Fibroblast of the aortic adventitia (primary cell): Measurements from ENCODE around the gene ADAM12. TPM values are rescaled to one million over a fixed set of nuclear protein-coding genes. Genes with fewer than 3 reads are reported as not detected.

Experiments
- DNase-seq: peaks from one replicate; pipeline ENCODE4 v3.0.0-alpha.2; 2010; ENCODE audit warnings: low read depth
- H3K4me3 ChIP-seq: 2 replicates; pipeline ENCODE4 v1.5.1; 2011; ENCODE audit warnings: low read depth, mild to moderate bottlenecking, control low read depth, low read length, moderate library complexity
- total RNA-seq: library from RNA; depleted of rRNA; stranded (reverse); fragments of >200 nt; gene quantifications from 2 replicates; pipeline ENCODE4 v1.2.3, GENCODE V29; 2012; ENCODE audit warnings: low replicate concordance
- TF ChIP-seq, protein P1 (sequence below): IDR thresholded peaks from 2 replicates; pipeline ENCODE4 v1.5.1; 2011; ENCODE audit warnings: mild to moderate bottlenecking, low read length, control low read depth, inconsistent platforms; ENCODE audit not compliant: insufficient read depth

ADAM12 gene
- total RNA-seq, 1 donor = 82.7 TPM

DNA sequence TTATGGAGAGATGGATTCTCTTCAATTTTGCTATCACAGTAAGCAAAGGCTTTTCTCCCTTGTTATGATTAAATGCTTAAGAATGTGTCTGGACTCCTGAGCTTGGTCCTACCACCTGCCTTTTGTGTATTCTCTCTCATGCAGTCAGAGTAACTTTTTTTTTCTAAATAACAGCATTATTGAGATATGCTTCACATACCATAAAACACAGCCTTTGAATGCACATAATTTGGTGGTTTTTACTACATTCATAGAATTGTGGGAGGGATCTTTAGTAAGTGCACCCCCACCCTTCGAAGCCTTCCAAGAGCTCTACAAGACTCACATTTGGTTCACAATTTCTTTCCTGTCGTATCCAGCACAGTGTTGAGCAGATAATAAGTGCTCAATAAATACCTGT, 175.5 kb downstream of the ADAM12 start:
- DNase-seq = peak; percentile 28
- TF ChIP-seq, protein P1, sequence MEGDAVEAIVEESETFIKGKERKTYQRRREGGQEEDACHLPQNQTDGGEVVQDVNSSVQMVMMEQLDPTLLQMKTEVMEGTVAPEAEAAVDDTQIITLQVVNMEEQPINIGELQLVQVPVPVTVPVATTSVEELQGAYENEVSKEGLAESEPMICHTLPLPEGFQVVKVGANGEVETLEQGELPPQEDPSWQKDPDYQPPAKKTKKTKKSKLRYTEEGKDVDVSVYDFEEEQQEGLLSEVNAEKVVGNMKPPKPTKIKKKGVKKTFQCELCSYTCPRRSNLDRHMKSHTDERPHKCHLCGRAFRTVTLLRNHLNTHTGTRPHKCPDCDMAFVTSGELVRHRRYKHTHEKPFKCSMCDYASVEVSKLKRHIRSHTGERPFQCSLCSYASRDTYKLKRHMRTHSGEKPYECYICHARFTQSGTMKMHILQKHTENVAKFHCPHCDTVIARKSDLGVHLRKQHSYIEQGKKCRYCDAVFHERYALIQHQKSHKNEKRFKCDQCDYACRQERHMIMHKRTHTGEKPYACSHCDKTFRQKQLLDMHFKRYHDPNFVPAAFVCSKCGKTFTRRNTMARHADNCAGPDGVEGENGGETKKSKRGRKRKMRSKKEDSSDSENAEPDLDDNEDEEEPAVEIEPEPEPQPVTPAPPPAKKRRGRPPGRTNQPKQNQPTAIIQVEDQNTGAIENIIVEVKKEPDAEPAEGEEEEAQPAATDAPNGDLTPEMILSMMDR = no peak
- H3K4me3 ChIP-seq = no peak overlapping the region

DNA sequence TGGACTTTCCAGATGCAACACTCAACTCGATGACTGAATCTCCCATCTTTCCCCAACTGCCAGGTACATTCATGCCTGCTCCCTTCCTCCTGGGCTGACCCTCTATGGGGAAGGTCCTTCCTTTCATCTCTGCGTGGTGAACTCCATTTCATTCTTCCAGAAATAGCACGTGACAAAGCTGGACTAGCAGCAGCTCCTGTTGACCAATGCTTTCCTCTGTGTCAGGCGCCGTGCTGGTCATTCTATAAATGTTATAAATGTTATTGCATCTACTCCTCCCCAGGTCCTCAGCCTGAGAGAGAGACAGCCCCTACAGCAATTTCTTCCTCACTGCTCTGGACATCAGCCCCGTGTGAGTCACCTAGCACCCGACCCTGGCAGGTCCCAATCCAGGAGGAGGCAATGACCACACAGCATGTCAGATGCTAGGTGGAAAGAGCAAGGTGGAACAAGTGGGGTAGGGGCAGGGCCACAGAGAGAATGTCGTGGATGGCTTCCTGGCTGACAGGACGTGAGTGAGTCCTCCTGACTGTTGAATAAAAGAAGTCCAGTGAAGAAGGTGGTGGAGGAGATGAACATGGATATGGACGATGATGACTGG, 178.1 kb downstream of the ADAM12 start:
- TF ChIP-seq, protein P1 = no peak
- no peak overlapping the region for H3K4me3 ChIP-seq
- DNase-seq = no peak

DNA sequence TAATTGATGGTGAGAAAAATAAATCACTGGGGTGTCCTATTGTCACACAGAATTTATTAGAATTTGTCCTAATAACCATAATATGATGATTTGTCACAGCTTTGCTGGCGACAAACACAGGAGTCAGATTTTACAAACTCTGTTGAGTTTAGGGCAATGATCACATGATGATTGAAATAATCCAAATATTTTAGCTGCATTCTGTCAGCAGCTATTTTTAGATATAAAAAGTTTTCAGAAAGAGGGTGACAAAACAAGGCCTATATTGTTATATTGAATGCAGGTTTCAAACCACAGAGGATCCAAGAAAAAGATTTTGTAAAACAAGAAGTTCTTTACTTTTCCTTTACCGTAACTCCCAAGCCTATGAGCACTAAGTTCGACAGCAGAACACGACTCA, 178.8 kb downstream of the ADAM12 start:
- DNase-seq = no peak
- TF ChIP-seq, protein P1 = no peak
- H3K4me3 ChIP-seq = no peak overlapping the region

DNA sequence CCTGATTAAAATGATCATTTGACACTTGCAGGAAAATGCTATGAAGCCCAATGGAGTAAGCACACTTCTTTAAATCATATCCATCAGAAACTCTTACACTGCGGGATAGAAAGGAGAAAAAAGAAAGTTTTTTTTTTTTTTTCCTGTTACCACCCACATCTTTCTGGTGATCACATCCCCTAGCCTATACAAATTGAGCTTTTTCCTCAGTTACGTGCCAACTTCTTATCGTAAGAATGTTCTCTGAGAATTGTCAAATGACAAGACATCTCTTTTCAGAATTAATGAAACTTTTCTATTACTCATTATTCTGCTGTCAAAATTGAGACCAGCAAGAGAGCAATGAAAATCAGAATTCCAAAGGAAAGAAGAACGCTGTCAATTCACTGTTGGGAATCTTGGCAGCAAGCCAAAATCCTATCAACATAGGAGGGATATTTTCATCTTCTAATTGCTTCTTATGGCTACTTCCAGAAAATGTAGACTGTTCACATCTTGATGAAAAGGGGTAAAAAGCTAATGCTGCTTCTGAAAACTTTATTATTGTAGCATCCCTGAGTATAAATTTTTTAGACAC, 179.5 kb downstream of the ADAM12 start:
- TF ChIP-seq, protein P1 = no peak
- H3K4me3 ChIP-seq = no peak overlapping the region
- DNase-seq = peak; percentile 67

DNA sequence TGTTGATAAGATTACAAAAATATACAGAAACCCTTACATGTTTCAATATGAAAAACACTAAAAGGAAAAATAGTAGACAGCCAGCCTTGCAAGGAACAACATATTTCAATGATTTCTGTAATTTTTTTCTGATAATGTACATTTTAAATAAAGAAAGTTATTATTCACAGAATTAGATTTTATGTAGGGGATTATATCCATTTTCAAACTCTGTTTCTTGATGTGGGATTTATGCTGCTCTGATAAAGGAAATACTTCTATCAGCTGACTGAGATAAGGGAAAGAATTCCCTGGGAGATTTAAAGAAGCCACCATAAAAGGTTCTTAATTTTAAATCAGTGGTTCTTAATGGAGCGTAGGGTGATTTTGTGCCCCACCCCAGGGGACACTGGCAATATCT, 180.4 kb downstream of the ADAM12 start:
- no peak for DNase-seq
- no peak overlapping the region for H3K4me3 ChIP-seq
- TF ChIP-seq, protein P1 = no peak

DNA sequence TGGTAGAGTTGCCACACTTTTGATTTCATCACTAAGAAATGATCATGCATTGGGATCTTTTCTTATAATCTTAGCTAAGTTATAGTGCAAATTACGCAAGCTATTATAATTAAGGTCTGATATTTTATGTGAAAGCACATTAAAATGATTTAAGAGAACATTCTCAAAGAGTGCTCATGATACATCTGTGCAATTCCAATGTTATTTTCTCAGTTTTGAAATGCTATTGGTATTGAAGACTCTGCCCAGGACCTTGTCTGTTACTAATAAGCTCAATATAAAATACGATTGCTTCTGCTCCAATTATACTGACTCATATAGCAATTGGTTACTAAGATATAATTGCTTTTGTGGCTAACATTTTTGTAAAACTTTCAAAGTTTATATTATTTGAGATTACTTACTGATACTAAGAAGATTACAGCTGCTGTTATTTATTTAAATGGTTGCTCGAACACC, 180.9 kb downstream of the ADAM12 start:
- peak; percentile 84 for DNase-seq
- no peak overlapping the region for H3K4me3 ChIP-seq
- TF ChIP-seq, protein P1 = no peak
